Omental fat pad (tissue), 4 donors: ENCODE data around the gene EIPR1. TPM values are rescaled to one million over a fixed set of nuclear protein-coding genes. Genes with fewer than 3 reads are reported as not detected.
"Not testable (repeated sequence)": the region's sequence is repeated elsewhere in the genome, so short reads cannot be mapped to it uniquely, and the experiment has no call there.

ENCODE experiments used
- ATAC-seq: fragments of 150-250 bp; one replicate; pipeline ENCODE4 v1.9.1; 2016; ENCODE audit warnings: mild to moderate bottlenecking, moderate library complexity; ENCODE audit not compliant: low FRiP score
- DNase-seq: peaks from one replicate; pipeline ENCODE4 v3.0.0-alpha.2; 2019; ENCODE audit warnings: low spot score
- CTCF ChIP-seq, 3 donors: fragments of 450-650 bp; IDR thresholded peaks; one replicate each; pipeline ENCODE4 v1.5.1; 2016 to 2017; ENCODE audit warnings: antibody characterized with exemption in 3 of 3, mild to moderate bottlenecking in 3 of 3, moderate library complexity in 2 of 3
- total RNA-seq, 4 donors: library from RNA; depleted of rRNA; stranded (reverse); fragments of >200 nt; gene quantifications; one replicate each; pipeline ENCODE4 v1.1.0, GENCODE V29; 2016

The EIPR1 gene
- total RNA-seq, 4 donors from 2014 or later = 18.5 to 29.8 (median 21.5) TPM

DNA sequence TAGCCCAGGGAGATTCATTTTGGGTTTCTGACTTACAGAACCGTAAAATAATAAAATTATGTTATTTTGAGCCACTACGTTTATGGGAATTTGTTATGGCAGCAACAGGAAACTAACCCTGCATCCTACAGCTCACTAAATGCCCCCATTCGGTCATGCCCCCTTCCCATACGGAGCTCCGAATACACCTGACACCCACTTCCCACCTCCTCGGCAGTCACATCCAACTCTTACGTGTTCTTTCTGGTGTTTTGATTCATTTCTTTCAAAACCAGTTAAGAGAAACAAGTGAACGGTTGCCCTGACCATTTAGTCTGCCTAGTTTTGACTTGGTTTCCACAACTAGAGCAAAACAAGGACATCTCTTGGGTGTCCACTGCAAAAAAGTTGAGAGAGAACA is 19.7 kb downstream of the EIPR1 start:
- DNase-seq = no peak
- no peak for ATAC-seq
- no peak for TF ChIP-seq CTCF (IDR thresholded peaks at IDR 0.05)

DNA sequence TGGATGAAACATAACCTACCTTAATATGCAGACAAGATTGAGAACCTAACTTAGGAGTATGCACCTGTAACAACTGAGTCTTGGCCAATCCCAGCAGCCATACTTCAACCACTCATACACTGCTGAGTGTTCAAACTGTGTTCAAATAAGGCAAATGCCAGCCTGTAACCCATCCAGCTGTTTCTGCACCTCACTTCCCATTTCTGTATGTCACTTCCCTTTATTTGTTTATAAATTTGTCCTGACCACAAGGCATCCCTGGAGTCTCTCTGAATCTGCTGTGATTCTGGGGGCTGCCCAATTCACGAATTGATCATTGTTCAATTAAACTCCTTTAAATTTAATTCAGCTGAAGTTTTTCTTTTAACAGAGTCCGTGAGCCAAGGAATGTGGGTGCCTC is 20.2 kb downstream of the EIPR1 start:
- not testable (repeated sequence) for DNase-seq, ATAC-seq

DNA sequence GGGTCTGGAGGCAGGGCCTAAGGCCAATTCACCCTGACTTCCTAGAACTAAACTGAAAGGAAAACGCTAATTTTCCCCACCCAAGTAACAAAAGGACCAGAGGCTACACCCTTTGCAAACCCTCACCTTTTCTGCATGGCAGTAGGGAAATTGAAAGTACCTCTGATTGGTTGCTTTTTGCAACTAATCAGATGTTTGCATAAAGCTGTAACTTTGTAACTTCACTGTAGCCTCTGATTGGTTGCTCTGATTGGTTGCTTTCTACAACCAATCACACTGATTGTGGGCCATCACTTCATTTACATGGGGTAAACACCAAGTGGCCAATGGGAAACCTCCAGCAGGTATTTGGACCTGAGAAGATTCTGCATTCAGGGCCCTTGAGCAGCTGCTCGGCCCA is 20.8 kb downstream of the EIPR1 start:
- no peak for ATAC-seq
- no peak for TF ChIP-seq CTCF (IDR thresholded peaks at IDR 0.05)
- no peak for DNase-seq

- ATAC-seq = no peak
- no peak for TF ChIP-seq CTCF (IDR thresholded peaks at IDR 0.05)
Measured at GRCh38 chr2:3355951-3356569, 21.6 kb downstream of the EIPR1 start.

GRCh38 chr2:3354986-3355385 is 22.6 kb downstream of the EIPR1 start:
- no peak for DNase-seq
- ATAC-seq = no peak
- TF ChIP-seq CTCF (IDR thresholded peaks at IDR 0.05) = no peak

More at GRCh38 chr2:3355951-3356569, 21.6 kb downstream of the EIPR1 start:
- no peak for DNase-seq

- no peak for TF ChIP-seq CTCF (IDR thresholded peaks at IDR 0.05)
- ATAC-seq = no peak
- no peak for DNase-seq
Measured at GRCh38 chr2:3349211-3349693, 28.4 kb downstream of the EIPR1 start.

DNA sequence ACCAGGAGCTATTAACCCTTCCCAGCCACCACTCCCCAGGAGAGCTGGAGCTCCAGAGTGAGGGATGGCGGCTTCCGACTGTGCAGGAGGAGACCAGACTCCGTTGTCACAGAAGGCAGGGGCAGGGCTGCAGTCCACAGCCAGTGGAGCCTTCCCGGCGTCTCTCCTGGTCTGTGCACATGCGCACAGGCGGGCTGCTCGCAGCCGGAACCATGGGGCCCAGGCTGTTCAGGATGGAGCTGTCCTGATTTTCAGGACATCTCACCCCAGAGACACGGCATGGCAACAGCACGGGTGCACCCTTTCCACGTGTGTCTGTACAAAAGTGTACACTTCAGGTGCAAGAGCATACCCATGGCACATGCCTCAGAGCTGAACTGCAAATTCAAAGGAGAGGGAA is 28.9 kb downstream of the EIPR1 start:
- no peak for TF ChIP-seq CTCF (IDR thresholded peaks at IDR 0.05)
- ATAC-seq (no peak), DNase-seq (no peak)
